Muscle of back (tissue), 11 donors: ENCODE data around the gene CMTM1. TPM values are rescaled to one million over a fixed set of nuclear protein-coding genes. Genes with fewer than 3 reads are reported as not detected.
A peak's percentile ranks its signal among the peaks of the same experiment; 100 is the strongest.
"Not testable (repeated sequence)": the region's sequence is repeated elsewhere in the genome, so short reads cannot be mapped to it uniquely, and the experiment has no call there.

Experiments
- DNase-seq, 3 donors: peaks; one replicate each; pipeline versions ENCODE4 v3.0.0 to v3.0.0-alpha.2; 2013
- polyA plus RNA-seq, 10 donors: library from polyadenylated mRNA; unstranded; fragments of 120-200 nt; gene quantifications; one replicate each; pipeline ENCODE4 v1.2.1, GENCODE V29; 2013; ENCODE audit not compliant: insufficient read length in 10 of 10

The CMTM1 gene
- polyA plus RNA-seq, 10 donors = 2.7 to 8.6 (median 5.6) TPM

- DNase-seq = no peak
Measured at GRCh38 chr16:66562409-66562808, 3.8 kb upstream of the CMTM1 start.

- DNase-seq = no peak
Measured at GRCh38 chr16:66562986-66563385, 3.3 kb upstream of the CMTM1 start.

- DNase-seq = no peak
Measured at GRCh38 chr16:66563574-66564334, 2.5 kb upstream of the CMTM1 start.

GRCh38 chr16:66567270-66567669 is 1.0 kb downstream of the CMTM1 start:
- DNase-seq = not testable (repeated sequence)

GRCh38 chr16:66568355-66568754 is 2.1 kb downstream of the CMTM1 start:
- no peak for DNase-seq

- DNase-seq = no peak
Measured at GRCh38 chr16:66569131-66569530, 2.9 kb downstream of the CMTM1 start.

GRCh38 chr16:66569827-66570405 is 3.7 kb downstream of the CMTM1 start:
- no peak for DNase-seq

GRCh38 chr16:66572356-66572755 is 6.1 kb downstream of the CMTM1 start:
- no peak for DNase-seq

GRCh38 chr16:66574081-66574480 is 7.8 kb downstream of the CMTM1 start:
- DNase-seq = no peak

- DNase-seq = no peak
Measured at GRCh38 chr16:66574531-66574930, 8.3 kb downstream of the CMTM1 start.

GRCh38 chr16:66575060-66575459 is 8.8 kb downstream of the CMTM1 start:
- DNase-seq = no peak

GRCh38 chr16:66576296-66576695 is 10.1 kb downstream of the CMTM1 start:
- DNase-seq = peak in 1 of 3 donors; percentile 70

- DNase-seq = peak in 2 of 3 donors; percentile 34 to 78
Measured at GRCh38 chr16:66578651-66579531, 12.7 kb downstream of the CMTM1 start, which contains the start of gene CMTM2. CMTM2 (plus strand) TSS chr16:66579463; CDS start chr16:66579608, 145 bp downstream.

- DNase-seq = peak; percentile 34 to 64 (median 57)
Measured at GRCh38 chr16:66580605-66581209, 14.5 kb downstream of the CMTM1 start.

GRCh38 chr16:66581246-66581952 is 15.2 kb downstream of the CMTM1 start:
- DNase-seq = no peak

GRCh38 chr16:66585481-66586239 is 19.4 kb downstream of the CMTM1 start:
- no peak for DNase-seq

- no peak for DNase-seq
Measured at GRCh38 chr16:66587881-66588600, 21.8 kb downstream of the CMTM1 start.

- no peak for DNase-seq
Measured at GRCh38 chr16:66588981-66589713, 22.9 kb downstream of the CMTM1 start.

GRCh38 chr16:66590322-66590721 is 24.1 kb downstream of the CMTM1 start:
- no peak for DNase-seq
